HuH-7.5 (cell line): ENCODE data around the gene DNAJA3.
A peak's percentile ranks its signal among the peaks of the same experiment; 100 is the strongest.

ENCODE experiments used
- DNase-seq: peaks from one replicate; pipeline ENCODE4 v3.0.0; 2011; ENCODE audit warnings: low spot score

The DNAJA3 gene

GRCh38 chr16:4475880-4476788 lies 50.5 kb downstream of the DNAJA3 start, which contains the start of gene HMOX2:
HMOX2 (plus strand) TSS chr16:4476398; CDS start chr16:4505525, 29,127 bp downstream.
- DNase-seq, result peak; percentile 81

- DNase-seq, result no peak
These were observed 52.3 kb downstream of the DNAJA3 start for GRCh38 chr16:4477966-4478365.

GRCh38 chr16:4481526-4481925 lies 55.9 kb downstream of the DNAJA3 start:
- DNase-seq, result no peak

- no peak for DNase-seq
These were observed 56.3 kb downstream of the DNAJA3 start for GRCh38 chr16:4481963-4482362.

DNA sequence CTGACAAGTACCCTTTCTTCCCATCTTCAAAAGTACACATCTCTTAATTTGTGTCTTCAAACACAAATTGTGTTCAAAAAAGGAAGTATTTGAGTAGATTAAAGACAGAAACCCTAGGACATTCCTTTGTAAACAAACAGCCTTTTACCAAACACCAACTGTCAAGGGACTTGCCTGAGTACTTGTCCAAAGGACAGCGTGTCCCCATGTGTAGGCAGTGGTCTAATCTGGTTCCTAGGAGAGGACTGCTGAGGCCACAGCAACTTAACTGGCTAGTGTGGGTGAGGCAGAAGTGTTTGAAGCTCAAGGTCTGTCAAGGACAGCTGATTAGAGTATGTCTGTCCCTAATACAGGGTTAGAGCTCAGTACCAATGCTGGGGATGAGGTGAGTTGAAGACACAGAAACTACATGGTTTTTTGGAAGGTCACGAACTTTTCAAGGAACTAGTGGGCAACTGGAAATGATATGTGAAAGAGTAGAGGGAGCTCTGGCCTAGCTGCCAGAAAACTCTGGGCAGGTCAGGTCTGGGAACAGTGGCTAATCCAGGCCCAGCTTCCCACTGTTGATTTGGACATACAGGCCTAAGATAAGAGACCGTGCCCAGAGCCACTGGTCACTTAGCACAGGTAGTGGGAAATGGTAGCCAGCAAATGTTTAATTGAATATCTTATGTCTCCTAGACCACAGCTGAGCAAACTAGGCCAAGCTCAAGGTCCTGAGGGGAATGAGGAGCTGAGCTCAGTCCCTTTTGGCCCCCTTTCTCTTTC lies 60.6 kb downstream of the DNAJA3 start:
- DNase-seq, result no peak

DNA sequence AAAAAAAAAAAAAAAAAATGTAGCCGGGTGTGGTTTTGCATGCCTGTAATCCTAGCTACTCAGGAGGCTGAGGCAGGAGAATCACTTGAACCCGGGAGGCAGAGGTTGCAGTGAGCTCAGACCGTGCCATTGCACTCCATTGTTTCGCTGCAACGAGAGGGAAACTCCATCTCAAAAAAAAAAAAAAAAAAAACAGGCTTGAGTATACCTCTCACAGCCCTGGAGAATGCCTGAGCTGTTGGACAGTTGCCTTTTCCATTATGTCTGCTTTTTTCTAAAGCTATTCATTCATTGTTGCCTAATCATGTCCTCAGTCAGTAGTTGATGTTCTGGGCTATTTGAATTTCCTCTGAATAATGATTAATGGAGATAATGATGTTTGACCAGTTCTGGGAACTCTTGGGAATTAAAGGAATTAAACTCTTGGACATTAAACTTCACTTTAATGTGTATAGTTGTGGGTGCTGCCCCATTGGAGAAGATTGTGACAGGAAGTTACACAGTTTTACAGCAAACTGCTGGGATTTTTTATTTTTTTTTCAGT lies 62.4 kb downstream of the DNAJA3 start:
- DNase-seq, result no peak

DNA sequence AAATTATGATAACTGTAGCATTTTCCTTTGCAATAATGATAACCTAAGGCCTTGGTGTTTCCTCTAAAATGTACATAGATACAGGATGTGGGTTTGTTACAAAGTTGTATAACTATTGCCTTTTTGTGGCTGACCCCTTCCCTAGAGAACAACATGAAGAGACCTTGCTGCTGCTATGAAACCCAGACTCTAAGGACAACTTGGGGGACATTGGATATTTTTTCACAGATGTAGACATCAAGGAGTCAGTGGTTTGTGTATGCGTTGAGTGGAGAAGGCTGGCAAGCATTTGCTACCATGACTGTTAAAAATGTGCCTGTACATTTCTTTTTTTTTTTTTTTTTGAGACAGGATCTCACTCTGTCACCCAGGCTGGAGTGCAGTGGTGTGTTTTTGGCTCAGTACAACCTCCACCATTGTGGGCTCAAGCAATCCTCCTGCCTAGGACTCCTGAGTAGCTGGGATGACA lies 62.9 kb downstream of the DNAJA3 start:
- no peak for DNase-seq

GRCh38 chr16:4489030-4489429 lies 63.4 kb downstream of the DNAJA3 start:
- no peak for DNase-seq

DNA sequence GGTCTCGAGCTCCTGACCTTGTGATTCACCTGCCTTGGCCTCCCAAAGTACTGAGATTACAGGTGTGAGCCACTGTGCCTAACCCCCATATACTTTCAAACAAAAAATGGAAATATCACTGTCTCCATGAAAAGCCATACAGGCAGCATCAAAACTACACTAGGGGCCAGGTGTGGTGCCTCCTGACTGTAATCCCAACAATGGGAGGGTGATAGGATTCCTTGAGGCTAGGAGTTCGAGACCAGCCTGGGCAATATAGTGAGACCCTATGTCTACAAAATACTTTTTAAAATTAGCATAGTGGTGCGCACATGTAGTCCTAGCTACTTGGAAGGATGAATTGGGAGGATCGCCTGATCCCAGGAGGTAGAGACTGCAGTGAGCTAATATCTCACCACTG lies 66.2 kb downstream of the DNAJA3 start:
- DNase-seq, result no peak

GRCh38 chr16:4494746-4495490 lies 69.2 kb downstream of the DNAJA3 start:
- DNase-seq, result no peak

DNA sequence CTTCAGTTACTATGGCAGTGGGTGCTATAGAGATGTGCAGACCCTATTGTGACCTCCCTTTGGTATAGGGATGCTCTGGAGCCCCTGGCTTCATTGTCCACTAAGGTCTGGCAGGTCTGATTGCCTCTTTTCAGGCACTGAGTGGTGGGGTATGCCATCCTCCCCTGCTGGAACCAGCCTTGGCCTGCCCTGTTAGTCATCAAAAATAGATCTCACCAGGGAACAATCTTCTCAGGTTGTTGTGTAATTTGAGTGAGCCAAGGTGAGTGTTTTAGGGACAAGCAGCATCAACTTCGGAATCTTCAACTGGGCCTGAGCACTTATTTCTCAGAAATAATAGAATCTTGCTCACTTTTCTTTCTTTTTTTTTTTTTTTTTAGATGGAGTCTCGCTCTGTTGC lies 70.1 kb downstream of the DNAJA3 start:
- DNase-seq, result no peak

GRCh38 chr16:4496305-4496704 lies 70.6 kb downstream of the DNAJA3 start:
- no peak for DNase-seq

GRCh38 chr16:4498546-4499195 lies 73.0 kb downstream of the DNAJA3 start:
- DNase-seq, result no peak

- DNase-seq, result no peak
These were observed 73.5 kb downstream of the DNAJA3 start for GRCh38 chr16:4499196-4499555.

DNA sequence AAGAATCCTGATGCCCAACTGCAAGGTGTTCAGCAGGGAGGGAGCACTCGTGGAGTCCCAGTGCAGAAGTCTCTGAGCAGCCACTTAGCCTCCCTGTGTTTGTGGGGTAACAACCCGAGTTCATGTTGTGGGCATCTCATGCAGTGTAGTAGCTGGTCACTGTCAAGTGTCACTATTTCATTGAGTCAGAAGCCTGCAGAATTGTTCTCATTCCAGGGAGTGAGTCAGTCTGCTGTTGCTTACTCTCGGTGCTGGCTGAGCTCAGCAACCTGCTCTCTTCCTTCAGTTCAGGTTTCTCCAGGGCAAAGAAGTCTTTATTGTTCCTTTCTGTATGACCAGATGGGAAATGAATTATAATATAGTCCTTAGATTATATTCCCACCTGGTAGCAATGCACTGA lies 74.6 kb downstream of the DNAJA3 start:
- no peak for DNase-seq

- no peak for DNase-seq
These were observed 75.4 kb downstream of the DNAJA3 start for GRCh38 chr16:4501071-4501478.

GRCh38 chr16:4505356-4506147 lies 79.9 kb downstream of the DNAJA3 start:
- DNase-seq, result no peak
